NCI-H1105 treated with DMSO at 0.1 percent for 48 hours (cell line): ENCODE measurements around the gene EPB41L4B.
A peak's percentile ranks its signal among the peaks of the same experiment; 100 is the strongest.
"Not testable (repeated sequence)": the region's sequence is repeated elsewhere in the genome, so short reads cannot be mapped to it uniquely, and the experiment has no call there.

Experiments used
- DNase-seq: peaks from one replicate; lab custom pipeline; 2025; lab: John Stamatoyannopoulos, UW

The EPB41L4B gene

GRCh38 chr9:109320742-109321448, at the start of gene EPB41L4B:
EPB41L4B (minus strand) TSS chr9:109321059; CDS start chr9:109320446, 613 bp downstream.
- DNase-seq: peak; percentile 89

- no peak for DNase-seq
Observed at GRCh38 chr9:109369285-109369684, 48.4 kb upstream of the EPB41L4B start.

GRCh38 chr9:109360771-109361170, 39.9 kb upstream of the EPB41L4B start:
- no peak for DNase-seq

- DNase-seq: not testable (repeated sequence)
Observed at GRCh38 chr9:109358968-109359603, 38.2 kb upstream of the EPB41L4B start.

- DNase-seq: no peak
Observed at GRCh38 chr9:109355564-109356297, 34.9 kb upstream of the EPB41L4B start.

GRCh38 chr9:109354190-109354589, 33.3 kb upstream of the EPB41L4B start:
- DNase-seq: no peak

- no peak for DNase-seq
Observed at GRCh38 chr9:109351032-109351431, 30.2 kb upstream of the EPB41L4B start.

- peak; percentile 95 for DNase-seq
Observed at GRCh38 chr9:109349421-109349846, 28.6 kb upstream of the EPB41L4B start.

- DNase-seq: no peak
Observed at GRCh38 chr9:109346904-109347303, 26.0 kb upstream of the EPB41L4B start.

GRCh38 chr9:109344866-109345265, 24.0 kb upstream of the EPB41L4B start:
- no peak for DNase-seq

GRCh38 chr9:109342878-109343277, 22.0 kb upstream of the EPB41L4B start:
- no peak for DNase-seq

- no peak for DNase-seq
Observed at GRCh38 chr9:109341561-109341960, 20.7 kb upstream of the EPB41L4B start.

- not testable (repeated sequence) for DNase-seq
Observed at GRCh38 chr9:109340979-109341378, 20.1 kb upstream of the EPB41L4B start.

GRCh38 chr9:109336409-109336808, 15.6 kb upstream of the EPB41L4B start:
- DNase-seq: no peak

- no peak for DNase-seq
Observed at GRCh38 chr9:109335929-109336328, 15.1 kb upstream of the EPB41L4B start.

GRCh38 chr9:109335121-109335520, 14.3 kb upstream of the EPB41L4B start:
- DNase-seq: no peak

- no peak for DNase-seq
Observed at GRCh38 chr9:109331353-109331752, 10.5 kb upstream of the EPB41L4B start.

GRCh38 chr9:109329638-109330258, 8.9 kb upstream of the EPB41L4B start:
- DNase-seq: no peak

GRCh38 chr9:109328978-109329637, 8.2 kb upstream of the EPB41L4B start:
- DNase-seq: no peak

GRCh38 chr9:109325089-109325488, 4.2 kb upstream of the EPB41L4B start:
- no peak for DNase-seq

GRCh38 chr9:109323771-109324170, 2.9 kb upstream of the EPB41L4B start:
- DNase-seq: no peak

GRCh38 chr9:109321727-109322126, 868 bp upstream of the EPB41L4B start:
- no peak for DNase-seq
